ENCODE measurements around the gene DELE1. TPM values are rescaled to one million over a fixed set of nuclear protein-coding genes. Genes with fewer than 3 reads are reported as not detected.

Gene DELE1
- polyA plus RNA-seq, 1 donor from 2014 or later: 25.2 TPM

Other genes starting within 250 kb of the DELE1 start
- 3.5 TPM for gene ARAP3, start 241.6 kb upstream of the DELE1 start, polyA plus RNA-seq (ENCODE audit: insufficient read depth, low read depth, low replicate concordance)
- 35.4 TPM for gene PCDH1, start 45.5 kb upstream of the DELE1 start, polyA plus RNA-seq (ENCODE audit: insufficient read depth, low read depth, low replicate concordance)
- gene PCDH12, start 34.3 kb downstream of the DELE1 start, polyA plus RNA-seq (ENCODE audit: insufficient read depth, low read depth, low replicate concordance): 3.0 TPM
- 39.1 TPM for gene RNF14, start 45.2 kb downstream of the DELE1 start, polyA plus RNA-seq (ENCODE audit: insufficient read depth, low read depth, low replicate concordance)
- 66.1 TPM for gene GNPDA1, start 89.2 kb downstream of the DELE1 start, polyA plus RNA-seq (ENCODE audit: insufficient read depth, low read depth, low replicate concordance)
- gene NDFIP1, start 184.9 kb downstream of the DELE1 start, polyA plus RNA-seq (ENCODE audit: insufficient read depth, low read depth, low replicate concordance): 108 TPM

Measured in brain (organoid and tissue), 1 donor.